Stimulated activated CD8-positive, alpha-beta memory T cell treated with anti-CD3 and anti-CD28 coated beads, Interleukin-7, amount 100 ng/mL, for 48 hours (primary cell): ENCODE results near the gene CEP89.
"Not testable (repeated sequence)": the region's sequence is repeated elsewhere in the genome, so short reads cannot be mapped to it uniquely, and the experiment has no call there.

ENCODE experiments used
- DNase-seq, 2 donors: peaks; one replicate each; pipeline ENCODE4 v3.0.0-alpha.2; 2020; ENCODE audit warnings: low read depth in 1 of 2; ENCODE audit errors: extremely low read depth in 1 of 2

The CEP89 gene

DNA sequence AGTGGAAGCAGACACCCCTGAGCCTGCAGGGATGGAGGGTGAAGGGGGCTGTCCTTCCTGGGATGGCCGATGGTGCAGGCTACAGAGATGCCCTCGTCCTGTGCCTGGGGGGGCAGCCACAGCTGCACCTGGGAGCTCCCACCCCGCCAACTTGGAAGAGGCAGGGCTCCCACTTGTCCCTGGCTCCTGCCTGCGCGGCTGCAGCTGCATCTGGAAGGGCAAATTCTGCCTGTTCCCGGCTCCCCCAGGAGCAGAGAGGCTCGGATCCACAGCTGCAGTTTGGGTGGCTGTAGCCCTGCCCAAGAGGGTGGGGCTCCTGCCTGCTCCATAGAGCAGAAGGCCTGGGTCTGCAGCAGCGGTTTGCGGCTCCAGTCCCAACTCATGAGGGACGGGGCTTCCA lies 2.2 kb downstream of the CEP89 start:
- DNase-seq = no peak

GRCh38 chr19:32966750-32967149 lies 5.0 kb downstream of the CEP89 start:
- DNase-seq = no peak

GRCh38 chr19:32945260-32945659 lies 26.5 kb downstream of the CEP89 start:
- no peak for DNase-seq

DNA sequence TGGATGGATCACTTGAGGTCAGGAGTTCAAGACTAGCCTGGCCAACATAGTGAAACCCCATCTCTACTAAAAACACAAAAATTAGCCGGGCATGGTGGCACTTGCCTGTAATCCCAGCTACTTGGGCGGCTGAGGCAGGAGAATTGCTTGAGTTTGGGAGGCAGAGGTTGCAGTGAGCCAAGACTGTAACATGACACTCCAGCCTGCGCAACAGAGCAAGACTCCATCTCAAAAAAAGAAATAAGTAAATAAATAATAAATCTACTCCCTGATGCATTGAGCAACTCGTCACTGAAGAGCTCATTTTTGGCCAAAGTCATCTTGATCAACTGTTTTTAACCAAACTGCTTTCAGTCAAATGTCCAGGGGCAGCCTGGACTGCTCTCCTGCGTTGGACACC lies 30.5 kb downstream of the CEP89 start:
- DNase-seq = not testable (repeated sequence)

DNA sequence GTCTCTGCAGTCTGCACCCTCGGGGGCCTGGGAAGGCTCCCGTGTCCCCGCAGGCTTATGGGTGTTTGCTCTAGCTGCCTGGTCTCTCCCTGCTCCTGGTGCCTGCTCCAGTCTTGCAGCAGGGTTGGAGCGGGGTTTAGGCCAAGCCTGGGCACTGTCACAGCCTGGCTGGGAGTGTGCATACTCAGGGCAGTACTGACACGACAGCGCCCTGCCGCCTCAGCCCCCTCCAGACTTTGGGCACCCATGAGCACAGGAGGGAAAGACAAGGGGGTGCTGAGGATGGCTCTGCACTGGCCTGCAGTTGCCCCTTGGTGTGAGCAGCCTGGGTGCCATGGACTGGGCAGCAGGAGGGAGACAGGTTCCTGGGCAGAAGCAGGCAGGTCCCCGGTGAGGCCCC lies 35.7 kb downstream of the CEP89 start:
- DNase-seq = no peak

DNA sequence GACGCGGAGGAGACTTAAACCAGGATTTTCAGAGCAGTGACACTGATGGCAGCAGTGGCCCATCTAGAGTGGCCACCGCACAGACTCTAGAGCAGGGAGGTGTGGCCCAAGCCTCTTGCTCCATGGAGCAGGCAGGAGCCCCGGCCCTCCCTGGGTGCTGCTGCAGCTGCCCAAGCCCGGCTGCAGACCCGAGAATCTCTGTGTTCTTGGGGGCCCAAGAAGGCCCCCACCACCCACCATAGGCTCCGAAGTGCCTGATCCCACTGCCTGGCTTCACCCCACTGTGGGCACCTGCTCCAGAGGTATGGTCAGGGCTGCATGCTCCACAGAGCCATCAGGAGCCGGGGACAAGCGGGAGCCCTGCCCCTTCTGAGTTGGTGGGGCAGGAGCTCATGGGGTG lies 36.1 kb downstream of the CEP89 start:
- no peak for DNase-seq

- DNase-seq = no peak
Measured at GRCh38 chr19:32933571-32933970, 38.2 kb downstream of the CEP89 start.

- no peak for DNase-seq
Measured at GRCh38 chr19:32930567-32930966, 41.2 kb downstream of the CEP89 start.

GRCh38 chr19:32928806-32929205 lies 43.0 kb downstream of the CEP89 start:
- DNase-seq = no peak

- no peak for DNase-seq
Measured at GRCh38 chr19:32924200-32924599, 47.6 kb downstream of the CEP89 start.

DNA sequence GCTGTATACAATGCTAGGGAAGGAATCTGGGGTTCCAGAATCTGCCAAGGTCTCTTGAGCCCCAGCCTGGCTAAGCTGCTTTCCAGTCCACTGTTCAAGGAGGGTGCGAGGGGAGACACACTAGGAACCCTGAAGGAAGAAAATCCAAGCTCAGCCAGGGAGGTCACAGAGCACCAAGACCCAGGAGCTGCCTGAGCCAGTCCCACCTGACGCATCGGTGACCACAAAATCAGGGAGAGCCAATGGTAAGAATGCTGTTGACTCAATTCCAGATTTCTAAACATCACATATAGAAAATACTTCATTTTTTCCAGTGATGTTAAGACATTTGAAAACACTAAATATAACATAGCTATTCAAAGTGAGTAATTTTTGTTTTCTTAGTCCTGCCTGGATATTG lies 50.1 kb downstream of the CEP89 start:
- DNase-seq = peak in 1 of 2 donors; percentile 21

DNA sequence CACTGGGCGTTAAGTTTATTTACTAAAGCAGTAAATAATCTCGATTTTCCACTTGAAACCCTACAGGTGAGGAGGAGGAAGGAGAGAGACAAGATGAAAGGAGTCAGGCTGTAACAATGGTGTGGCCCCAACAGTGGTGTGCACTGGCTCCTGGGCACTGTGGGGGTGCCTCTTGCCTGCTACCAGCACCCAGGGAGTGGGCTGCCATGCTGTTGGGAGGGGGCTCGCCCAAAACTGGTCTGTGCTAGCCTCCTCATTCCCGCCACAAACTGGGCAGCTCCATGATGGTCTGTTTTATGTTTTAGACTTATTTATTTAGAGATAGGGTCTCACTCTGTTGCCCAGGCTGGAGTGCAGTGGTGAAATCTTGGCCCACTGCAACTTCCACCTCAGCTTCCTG lies 52.4 kb downstream of the CEP89 start:
- DNase-seq = no peak

- no peak for DNase-seq
Measured at GRCh38 chr19:32917616-32917996, 54.2 kb downstream of the CEP89 start.

DNA sequence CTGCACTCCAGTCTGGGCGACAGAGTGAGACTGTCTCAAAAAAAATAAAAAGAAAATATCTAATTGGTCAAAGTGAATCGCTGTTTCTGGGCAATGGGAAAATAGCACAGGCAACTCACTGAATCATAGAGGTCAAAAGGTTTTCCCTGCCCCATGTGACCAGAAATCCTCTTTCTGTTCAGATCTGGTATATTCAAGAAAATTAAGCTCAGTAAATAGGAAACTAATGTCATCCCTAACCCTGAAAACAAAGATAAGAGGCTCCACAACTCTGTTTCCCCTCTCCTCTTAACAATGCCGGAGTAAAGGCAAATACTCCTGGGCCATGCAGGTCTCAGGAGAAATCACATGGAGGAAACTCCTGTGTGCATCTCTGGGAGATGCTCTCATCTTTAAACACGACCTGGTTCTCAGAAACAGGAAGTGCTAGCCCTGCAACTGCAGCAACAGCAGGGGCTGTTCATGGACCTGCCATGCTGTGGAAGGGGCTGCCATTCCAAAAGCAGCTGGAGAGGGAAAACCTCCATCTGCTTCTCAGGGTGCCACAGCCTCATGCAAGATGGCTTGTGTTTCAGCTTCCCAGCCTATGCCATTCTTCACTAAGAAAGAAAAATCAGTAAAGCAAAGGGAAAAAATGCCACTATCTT lies 54.7 kb downstream of the CEP89 start:
- DNase-seq = no peak

DNA sequence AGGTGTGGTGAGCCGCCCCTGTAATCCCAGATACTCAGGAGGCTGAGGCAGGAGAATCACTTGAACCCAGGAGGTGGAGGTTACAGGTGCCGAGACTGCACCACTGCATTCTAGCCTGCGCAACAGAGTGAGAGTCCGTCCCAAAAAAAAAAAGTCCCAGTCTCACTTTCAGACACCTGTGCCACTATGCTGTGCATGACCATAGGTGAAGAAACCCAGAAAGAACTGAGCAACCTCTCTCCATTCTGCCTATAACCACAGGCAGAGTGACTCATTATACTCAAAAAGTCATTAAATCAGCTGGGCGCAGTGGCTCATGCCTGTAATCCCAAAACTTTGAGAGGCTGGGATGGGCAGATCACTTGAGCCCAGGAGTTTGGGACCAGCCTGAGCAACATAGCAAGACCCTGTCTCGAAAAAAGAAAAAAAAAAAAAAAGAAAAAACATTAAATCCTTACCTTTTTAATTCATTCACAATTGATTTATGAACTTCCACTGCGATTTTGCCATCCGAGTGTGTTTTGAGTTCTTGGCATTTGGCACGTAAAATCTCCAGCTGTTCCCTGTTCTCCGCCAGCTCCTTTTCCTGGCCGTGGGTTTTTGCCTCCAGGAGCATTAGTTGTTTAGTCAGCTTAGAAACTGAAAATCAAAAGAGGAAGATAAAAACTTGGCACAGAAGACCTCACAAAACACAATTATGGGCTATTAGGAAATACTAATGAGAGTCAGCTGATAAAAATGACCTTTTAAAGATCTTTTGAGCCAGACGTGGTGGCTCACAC lies 56.7 kb downstream of the CEP89 start:
- no peak for DNase-seq

DNA sequence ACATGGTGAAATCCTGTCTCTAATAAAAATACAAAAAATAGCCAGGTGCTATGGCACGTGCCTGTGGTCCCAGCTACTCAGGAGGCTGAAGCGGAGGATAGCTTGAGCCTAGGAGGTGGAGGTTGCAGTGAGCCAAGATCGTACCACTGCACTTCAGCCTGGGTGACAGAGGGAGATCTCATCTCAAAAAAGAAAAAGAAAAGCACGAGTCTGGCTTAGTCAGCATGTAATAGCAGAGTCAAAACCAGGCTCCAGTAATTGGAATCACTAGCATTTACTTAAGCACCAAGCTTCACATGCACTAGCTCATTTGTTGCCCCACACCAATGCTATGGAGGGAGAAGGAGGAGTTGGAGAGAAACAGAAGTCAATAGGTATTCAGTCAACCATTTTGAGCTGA lies 60.3 kb downstream of the CEP89 start:
- DNase-seq = no peak

GRCh38 chr19:32910874-32911273 lies 60.9 kb downstream of the CEP89 start:
- no peak for DNase-seq

GRCh38 chr19:32910094-32910493 lies 61.7 kb downstream of the CEP89 start:
- DNase-seq = no peak

- DNase-seq = no peak
Measured at GRCh38 chr19:32909257-32909656, 62.5 kb downstream of the CEP89 start.

DNA sequence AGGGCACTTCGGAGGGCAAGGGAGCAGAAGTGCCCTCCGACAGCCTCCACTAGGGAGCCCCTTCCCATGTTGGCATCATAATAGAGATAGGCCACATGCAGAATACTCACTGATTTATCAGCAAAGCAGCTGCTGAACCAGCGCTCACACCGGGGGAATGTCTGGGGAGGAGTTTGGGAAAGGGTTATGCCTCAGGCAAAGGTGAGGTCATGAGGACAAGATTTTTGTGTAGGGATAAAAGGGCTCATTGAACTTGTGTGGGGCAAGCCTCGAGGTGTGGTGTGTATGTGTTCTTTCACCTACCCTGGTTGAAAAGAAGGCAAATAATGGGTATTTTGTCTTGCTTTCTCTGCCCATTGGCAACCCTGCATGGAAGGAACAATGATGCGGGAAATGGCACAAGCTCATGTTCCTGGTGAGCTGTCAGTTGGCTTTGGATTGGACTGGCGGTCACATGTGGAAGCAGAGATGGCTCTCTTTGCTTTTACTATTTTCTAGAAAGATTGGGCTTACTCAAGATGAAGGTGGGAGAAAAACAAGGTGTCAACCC lies 63.0 kb downstream of the CEP89 start:
- no peak for DNase-seq

DNA sequence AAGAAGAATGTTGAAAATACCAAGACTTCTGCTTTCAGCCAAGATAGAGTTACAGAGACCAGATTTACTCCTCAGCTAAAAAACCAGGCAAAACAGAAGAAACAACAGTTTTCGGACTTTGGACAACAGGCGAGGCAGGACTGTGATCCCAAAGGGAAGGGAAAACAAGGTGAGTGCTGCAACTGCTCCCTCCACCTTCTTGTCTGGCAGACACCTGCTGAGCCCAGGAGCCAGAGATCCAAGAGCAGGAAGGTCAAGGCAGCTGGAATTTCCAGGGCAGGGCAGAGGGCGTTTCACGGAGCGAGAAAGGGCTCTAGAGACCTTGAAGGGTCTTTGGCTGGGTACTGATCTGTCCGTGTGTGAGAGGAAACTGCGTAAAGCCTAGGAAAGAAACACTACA lies 69.3 kb downstream of the CEP89 start:
- no peak for DNase-seq

DNA sequence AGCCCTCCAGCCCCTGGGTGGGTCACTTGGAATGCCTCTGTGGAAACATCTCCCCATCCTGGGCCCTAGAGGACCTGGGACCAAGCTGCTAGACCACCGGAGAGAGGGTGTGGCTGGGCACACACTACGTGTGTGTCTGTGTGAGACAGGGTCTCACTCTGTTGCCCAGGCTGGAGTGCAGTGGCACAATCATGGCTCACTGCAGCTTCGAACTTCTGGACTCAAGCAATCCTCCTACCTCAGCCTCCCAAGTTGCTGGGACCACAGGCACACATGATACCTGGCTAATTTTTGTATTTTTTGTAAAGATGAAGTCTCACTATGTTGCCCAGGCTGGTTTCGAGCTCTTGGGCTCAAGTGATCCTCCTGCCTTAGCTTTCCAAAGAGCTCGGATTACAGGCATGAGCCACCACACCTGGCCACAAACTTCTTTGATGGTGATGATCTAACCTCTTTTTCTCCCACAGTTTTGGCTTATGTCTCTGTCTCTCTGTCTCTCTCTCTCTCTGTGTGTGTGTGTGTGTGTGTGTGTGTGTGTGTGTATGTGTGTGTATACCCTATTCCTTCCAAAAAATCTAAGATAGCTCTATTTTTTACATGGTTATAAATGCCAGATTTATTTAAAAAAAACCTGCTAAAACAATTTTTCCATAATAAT lies 70.1 kb downstream of the CEP89 start:
- no peak for DNase-seq
